Measurements from ENCODE around the gene PPL.

DNA sequence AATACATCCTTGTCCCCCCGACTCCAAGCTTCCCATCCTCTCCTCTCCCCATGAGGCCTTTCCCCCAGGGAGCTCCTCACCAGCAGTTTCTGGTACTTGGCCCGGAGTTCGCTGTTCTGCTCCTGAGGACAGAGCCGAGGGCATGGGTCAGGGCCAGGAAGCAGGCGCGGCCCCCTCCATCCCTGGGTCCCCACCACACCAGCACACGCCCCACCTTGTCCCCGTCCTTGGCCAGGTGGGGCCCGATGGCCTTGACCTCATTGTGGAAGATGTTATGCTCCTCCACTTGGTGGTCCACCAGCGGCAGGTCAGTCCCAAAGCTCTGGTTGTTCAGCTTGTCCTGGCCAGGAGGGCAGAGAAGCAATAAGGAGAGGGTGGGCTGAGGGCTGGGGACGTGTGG, 36.2 kb downstream of the PPL start:
- no peak for TF ChIP-seq ZNF654 (tag by site-specific recombination; IDR thresholded peaks at IDR 0.05; ENCODE audit: low read depth)
- no peak for TF ChIP-seq ZNF792 (tag by site-specific recombination; IDR thresholded peaks at IDR 0.05)
- TF ChIP-seq, protein P1, sequence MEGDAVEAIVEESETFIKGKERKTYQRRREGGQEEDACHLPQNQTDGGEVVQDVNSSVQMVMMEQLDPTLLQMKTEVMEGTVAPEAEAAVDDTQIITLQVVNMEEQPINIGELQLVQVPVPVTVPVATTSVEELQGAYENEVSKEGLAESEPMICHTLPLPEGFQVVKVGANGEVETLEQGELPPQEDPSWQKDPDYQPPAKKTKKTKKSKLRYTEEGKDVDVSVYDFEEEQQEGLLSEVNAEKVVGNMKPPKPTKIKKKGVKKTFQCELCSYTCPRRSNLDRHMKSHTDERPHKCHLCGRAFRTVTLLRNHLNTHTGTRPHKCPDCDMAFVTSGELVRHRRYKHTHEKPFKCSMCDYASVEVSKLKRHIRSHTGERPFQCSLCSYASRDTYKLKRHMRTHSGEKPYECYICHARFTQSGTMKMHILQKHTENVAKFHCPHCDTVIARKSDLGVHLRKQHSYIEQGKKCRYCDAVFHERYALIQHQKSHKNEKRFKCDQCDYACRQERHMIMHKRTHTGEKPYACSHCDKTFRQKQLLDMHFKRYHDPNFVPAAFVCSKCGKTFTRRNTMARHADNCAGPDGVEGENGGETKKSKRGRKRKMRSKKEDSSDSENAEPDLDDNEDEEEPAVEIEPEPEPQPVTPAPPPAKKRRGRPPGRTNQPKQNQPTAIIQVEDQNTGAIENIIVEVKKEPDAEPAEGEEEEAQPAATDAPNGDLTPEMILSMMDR (tag by site-specific recombination; IDR thresholded peaks at IDR 0.05): no peak
- TF ChIP-seq, protein P2, sequence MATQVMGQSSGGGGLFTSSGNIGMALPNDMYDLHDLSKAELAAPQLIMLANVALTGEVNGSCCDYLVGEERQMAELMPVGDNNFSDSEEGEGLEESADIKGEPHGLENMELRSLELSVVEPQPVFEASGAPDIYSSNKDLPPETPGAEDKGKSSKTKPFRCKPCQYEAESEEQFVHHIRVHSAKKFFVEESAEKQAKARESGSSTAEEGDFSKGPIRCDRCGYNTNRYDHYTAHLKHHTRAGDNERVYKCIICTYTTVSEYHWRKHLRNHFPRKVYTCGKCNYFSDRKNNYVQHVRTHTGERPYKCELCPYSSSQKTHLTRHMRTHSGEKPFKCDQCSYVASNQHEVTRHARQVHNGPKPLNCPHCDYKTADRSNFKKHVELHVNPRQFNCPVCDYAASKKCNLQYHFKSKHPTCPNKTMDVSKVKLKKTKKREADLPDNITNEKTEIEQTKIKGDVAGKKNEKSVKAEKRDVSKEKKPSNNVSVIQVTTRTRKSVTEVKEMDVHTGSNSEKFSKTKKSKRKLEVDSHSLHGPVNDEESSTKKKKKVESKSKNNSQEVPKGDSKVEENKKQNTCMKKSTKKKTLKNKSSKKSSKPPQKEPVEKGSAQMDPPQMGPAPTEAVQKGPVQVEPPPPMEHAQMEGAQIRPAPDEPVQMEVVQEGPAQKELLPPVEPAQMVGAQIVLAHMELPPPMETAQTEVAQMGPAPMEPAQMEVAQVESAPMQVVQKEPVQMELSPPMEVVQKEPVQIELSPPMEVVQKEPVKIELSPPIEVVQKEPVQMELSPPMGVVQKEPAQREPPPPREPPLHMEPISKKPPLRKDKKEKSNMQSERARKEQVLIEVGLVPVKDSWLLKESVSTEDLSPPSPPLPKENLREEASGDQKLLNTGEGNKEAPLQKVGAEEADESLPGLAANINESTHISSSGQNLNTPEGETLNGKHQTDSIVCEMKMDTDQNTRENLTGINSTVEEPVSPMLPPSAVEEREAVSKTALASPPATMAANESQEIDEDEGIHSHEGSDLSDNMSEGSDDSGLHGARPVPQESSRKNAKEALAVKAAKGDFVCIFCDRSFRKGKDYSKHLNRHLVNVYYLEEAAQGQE (tag by site-specific recombination; IDR thresholded peaks at IDR 0.05): no peak
- TF ChIP-seq ZNF416 (tag by site-specific recombination; IDR thresholded peaks at IDR 0.05): no peak
- no peak for TF ChIP-seq TRIM28 (IDR thresholded peaks at IDR 0.05; ENCODE audit: borderline replicate concordance, low read length)
- no peak for TF ChIP-seq YY1 (tag by site-specific recombination; IDR thresholded peaks at IDR 0.05)
- TF ChIP-seq MZF1 (tag by site-specific recombination; IDR thresholded peaks at IDR 0.05; ENCODE audit: borderline replicate concordance): no peak
- no peak for TF ChIP-seq ZNF24 (tag by site-specific recombination; IDR thresholded peaks at IDR 0.05)
- TF ChIP-seq, protein P3, sequence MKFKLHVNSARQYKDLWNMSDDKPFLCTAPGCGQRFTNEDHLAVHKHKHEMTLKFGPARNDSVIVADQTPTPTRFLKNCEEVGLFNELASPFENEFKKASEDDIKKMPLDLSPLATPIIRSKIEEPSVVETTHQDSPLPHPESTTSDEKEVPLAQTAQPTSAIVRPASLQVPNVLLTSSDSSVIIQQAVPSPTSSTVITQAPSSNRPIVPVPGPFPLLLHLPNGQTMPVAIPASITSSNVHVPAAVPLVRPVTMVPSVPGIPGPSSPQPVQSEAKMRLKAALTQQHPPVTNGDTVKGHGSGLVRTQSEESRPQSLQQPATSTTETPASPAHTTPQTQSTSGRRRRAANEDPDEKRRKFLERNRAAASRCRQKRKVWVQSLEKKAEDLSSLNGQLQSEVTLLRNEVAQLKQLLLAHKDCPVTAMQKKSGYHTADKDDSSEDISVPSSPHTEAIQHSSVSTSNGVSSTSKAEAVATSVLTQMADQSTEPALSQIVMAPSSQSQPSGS (tag by site-specific recombination; IDR thresholded peaks at IDR 0.05; ENCODE audit: low read depth): no peak
- no peak for TF ChIP-seq ZNF174 (tag by site-specific recombination; IDR thresholded peaks at IDR 0.05)
- TF ChIP-seq, protein P4, sequence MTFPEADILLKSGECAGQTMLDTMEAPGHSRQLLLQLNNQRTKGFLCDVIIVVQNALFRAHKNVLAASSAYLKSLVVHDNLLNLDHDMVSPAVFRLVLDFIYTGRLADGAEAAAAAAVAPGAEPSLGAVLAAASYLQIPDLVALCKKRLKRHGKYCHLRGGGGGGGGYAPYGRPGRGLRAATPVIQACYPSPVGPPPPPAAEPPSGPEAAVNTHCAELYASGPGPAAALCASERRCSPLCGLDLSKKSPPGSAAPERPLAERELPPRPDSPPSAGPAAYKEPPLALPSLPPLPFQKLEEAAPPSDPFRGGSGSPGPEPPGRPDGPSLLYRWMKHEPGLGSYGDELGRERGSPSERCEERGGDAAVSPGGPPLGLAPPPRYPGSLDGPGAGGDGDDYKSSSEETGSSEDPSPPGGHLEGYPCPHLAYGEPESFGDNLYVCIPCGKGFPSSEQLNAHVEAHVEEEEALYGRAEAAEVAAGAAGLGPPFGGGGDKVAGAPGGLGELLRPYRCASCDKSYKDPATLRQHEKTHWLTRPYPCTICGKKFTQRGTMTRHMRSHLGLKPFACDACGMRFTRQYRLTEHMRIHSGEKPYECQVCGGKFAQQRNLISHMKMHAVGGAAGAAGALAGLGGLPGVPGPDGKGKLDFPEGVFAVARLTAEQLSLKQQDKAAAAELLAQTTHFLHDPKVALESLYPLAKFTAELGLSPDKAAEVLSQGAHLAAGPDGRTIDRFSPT (tag by site-specific recombination; IDR thresholded peaks at IDR 0.05): no peak
- TF ChIP-seq, protein P5, sequence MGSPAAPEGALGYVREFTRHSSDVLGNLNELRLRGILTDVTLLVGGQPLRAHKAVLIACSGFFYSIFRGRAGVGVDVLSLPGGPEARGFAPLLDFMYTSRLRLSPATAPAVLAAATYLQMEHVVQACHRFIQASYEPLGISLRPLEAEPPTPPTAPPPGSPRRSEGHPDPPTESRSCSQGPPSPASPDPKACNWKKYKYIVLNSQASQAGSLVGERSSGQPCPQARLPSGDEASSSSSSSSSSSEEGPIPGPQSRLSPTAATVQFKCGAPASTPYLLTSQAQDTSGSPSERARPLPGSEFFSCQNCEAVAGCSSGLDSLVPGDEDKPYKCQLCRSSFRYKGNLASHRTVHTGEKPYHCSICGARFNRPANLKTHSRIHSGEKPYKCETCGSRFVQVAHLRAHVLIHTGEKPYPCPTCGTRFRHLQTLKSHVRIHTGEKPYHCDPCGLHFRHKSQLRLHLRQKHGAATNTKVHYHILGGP (tag by site-specific recombination; IDR thresholded peaks at IDR 0.05): no peak

All from HEK293 (cell line).